ENCODE measurements around the gene MYCBPAP.

The MYCBPAP gene

DNA sequence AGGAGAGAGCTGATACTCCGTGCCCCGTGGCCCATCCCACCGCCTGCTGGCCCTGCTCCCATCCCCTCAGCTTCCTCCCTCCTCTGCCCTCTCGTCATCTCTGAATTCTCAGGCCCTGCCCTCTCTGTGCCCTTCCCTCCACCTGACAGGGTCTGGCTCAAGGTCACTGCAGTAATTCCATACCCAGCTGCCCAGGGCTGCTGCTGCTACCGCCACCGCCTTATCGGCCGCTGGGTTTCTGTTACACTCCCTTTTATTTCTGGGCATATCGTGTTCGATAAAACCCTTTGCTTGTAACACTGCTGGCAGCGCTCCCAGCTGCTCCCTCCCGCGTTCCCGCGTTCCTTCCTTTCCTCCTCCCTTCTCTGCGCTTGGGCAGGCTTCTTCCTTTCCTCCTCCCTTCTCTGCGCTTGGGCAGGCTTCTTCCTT lies 25.5 kb downstream of the MYCBPAP start:
- H3K9ac ChIP-seq (ENCODE audit: low read length): no peak overlapping the region
- no peaks in the 10 kb centered on the region for H3F3A ChIP-seq (ENCODE audit: insufficient read depth, low read length)
- TF ChIP-seq EZH2 (optimal IDR thresholded peaks at IDR 0.05; ENCODE audit: low read depth, low read length) (no peak), EZH2phosphoT487 (IDR thresholded peaks at IDR 0.05; ENCODE audit: low read length) (no peak)
- TF ChIP-seq, protein P1, sequence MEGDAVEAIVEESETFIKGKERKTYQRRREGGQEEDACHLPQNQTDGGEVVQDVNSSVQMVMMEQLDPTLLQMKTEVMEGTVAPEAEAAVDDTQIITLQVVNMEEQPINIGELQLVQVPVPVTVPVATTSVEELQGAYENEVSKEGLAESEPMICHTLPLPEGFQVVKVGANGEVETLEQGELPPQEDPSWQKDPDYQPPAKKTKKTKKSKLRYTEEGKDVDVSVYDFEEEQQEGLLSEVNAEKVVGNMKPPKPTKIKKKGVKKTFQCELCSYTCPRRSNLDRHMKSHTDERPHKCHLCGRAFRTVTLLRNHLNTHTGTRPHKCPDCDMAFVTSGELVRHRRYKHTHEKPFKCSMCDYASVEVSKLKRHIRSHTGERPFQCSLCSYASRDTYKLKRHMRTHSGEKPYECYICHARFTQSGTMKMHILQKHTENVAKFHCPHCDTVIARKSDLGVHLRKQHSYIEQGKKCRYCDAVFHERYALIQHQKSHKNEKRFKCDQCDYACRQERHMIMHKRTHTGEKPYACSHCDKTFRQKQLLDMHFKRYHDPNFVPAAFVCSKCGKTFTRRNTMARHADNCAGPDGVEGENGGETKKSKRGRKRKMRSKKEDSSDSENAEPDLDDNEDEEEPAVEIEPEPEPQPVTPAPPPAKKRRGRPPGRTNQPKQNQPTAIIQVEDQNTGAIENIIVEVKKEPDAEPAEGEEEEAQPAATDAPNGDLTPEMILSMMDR (IDR thresholded peaks at IDR 0.05; ENCODE audit: low read length): no peak
- H3K9me3 ChIP-seq (replicated peaks; ENCODE audit: insufficient read depth, low read length): no peaks in the 10 kb centered on the region
- H3K36me3 ChIP-seq (replicated peaks; ENCODE audit: insufficient read depth, low read length): no peaks in the 10 kb centered on the region
- no peak overlapping the region for H3K4me3 ChIP-seq (ENCODE audit: low read length)
- no peak overlapping the region for H3K4me2 ChIP-seq (ENCODE audit: low read depth, low read length)
- H3K9me2 ChIP-seq (replicated peaks; ENCODE audit: insufficient read depth, low read length): no peaks in the 10 kb centered on the region
- no peak overlapping the region for H3K27ac ChIP-seq (ENCODE audit: low read length)
- DNase-seq: no peak
- H3K27me3 ChIP-seq (replicated peaks; ENCODE audit: insufficient read depth, low read length): peaks cover 74% of the 10 kb centered on the region
- no peaks in the 10 kb centered on the region for H3K79me2 ChIP-seq (ENCODE audit: low read length)
- H2AFZ ChIP-seq (ENCODE audit: low read length): 0 out of 2 replicates have a peak overlapping the region, but pooled peaks have one; percentile 8
- no peaks in the 10 kb centered on the region for H4K20me1 ChIP-seq (ENCODE audit: insufficient read depth, low read length)
- H3K4me1 ChIP-seq (ENCODE audit: low read length): peaks cover 4% of the 10 kb centered on the region; the same call in 1 of the 2 replicates

DNA sequence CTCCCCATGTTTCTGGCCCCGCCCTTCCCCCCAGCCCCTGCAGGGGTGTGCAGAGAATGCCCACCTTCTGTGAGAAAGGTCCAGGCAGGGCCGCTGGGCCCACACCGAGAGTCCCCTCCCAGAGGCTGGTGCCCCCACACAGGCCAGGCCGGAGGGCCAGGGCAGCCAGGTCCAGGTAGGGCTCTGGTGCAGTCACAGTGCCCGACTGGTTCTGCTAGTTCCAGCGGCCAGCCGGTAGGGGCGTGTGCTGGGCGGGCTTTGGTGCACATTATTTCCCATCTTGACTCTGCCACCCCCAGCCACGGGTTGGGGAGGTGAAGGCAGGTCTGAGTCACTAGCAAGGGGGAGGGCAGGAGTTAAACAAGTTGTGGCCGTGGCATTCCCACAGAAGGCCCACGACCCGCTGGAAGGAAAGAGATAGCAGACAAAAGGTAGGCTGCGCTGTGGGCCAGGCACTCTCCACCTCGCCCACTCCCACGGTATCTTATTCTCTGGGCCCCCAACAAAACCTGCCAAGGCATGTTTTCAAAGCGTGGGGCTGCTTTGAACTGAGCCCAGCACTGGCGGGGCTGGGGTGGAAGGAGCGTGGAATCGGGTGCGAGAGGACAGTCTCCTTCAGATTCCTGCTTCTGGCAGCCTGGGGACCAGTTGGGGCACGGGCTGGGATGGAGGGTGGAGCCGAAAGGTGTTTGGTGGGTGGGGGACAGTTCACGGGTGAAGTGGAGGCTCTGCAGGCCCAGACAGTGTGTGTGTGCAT lies 26.2 kb downstream of the MYCBPAP start:
- Histone ChIP-seq H3K9me2 (replicated peaks; ENCODE audit: insufficient read depth, low read length) (no peaks in the 10 kb centered on the region), H3F3A (ENCODE audit: insufficient read depth, low read length) (no peaks in the 10 kb centered on the region), H3K27me3 (replicated peaks; ENCODE audit: insufficient read depth, low read length) (peaks cover 74% of the 10 kb centered on the region), H3K4me2 (ENCODE audit: low read depth, low read length) (no peak overlapping the region), H4K20me1 (ENCODE audit: insufficient read depth, low read length) (no peaks in the 10 kb centered on the region), H3K9ac (ENCODE audit: low read length) (no peak overlapping the region), H3K4me1 (ENCODE audit: low read length) (peaks cover 5% of the 10 kb centered on the region; the same call in 1 of the 2 replicates), H2AFZ (ENCODE audit: low read length) (0 out of 2 replicates have a peak overlapping the region, but pooled peaks have one; percentile 8), H3K9me3 (replicated peaks; ENCODE audit: insufficient read depth, low read length) (no peaks in the 10 kb centered on the region), H3K27ac (ENCODE audit: low read length) (no peak overlapping the region), H3K36me3 (replicated peaks; ENCODE audit: insufficient read depth, low read length) (no peaks in the 10 kb centered on the region), H3K79me2 (ENCODE audit: low read length) (no peaks in the 10 kb centered on the region), H3K4me3 (ENCODE audit: low read length) (no peak overlapping the region)
- DNase-seq: no peak
- TF ChIP-seq, protein P1 (IDR thresholded peaks at IDR 0.05; ENCODE audit: low read length): peak; percentile 31
- no peak for TF ChIP-seq EZH2 (optimal IDR thresholded peaks at IDR 0.05; ENCODE audit: low read depth, low read length)

DNA sequence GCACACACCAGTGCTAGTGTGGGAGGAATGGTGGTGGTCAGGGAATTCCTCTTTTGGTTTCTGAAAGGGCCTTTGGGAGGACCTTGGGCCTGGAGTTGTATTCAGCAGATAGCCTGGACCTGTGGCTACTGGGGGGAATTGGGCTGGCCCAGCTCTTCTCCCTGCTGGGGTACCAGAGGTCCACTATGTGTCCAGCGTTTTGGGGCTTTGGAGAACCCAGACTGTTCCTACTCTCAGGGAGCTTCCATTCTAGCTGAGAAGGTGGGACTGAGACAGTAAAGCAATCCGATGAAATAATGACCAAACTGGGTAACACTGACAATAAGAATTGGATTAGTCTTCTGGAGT lies 26.7 kb downstream of the MYCBPAP start:
- H3K27ac ChIP-seq (ENCODE audit: low read length): no peak overlapping the region
- no peaks in the 10 kb centered on the region for H3K79me2 ChIP-seq (ENCODE audit: low read length)
- no peak overlapping the region for H3K4me3 ChIP-seq (ENCODE audit: low read length)
- no peak for TF ChIP-seq EZH2phosphoT487 (IDR thresholded peaks at IDR 0.05; ENCODE audit: low read length)
- TF ChIP-seq EZH2 (optimal IDR thresholded peaks at IDR 0.05; ENCODE audit: low read depth, low read length): no peak
- TF ChIP-seq, protein P1 (IDR thresholded peaks at IDR 0.05; ENCODE audit: low read length): no peak
- no peaks in the 10 kb centered on the region for H3K9me2 ChIP-seq (replicated peaks; ENCODE audit: insufficient read depth, low read length)
- H3K4me2 ChIP-seq (ENCODE audit: low read depth, low read length): no peak overlapping the region
- H2AFZ ChIP-seq (ENCODE audit: low read length): no peak overlapping the region
- no peak overlapping the region for H3K9ac ChIP-seq (ENCODE audit: low read length)
- peaks cover 74% of the 10 kb centered on the region for H3K27me3 ChIP-seq (replicated peaks; ENCODE audit: insufficient read depth, low read length)
- peaks cover 5% of the 10 kb centered on the region; the same call in 1 of the 2 replicates for H3K4me1 ChIP-seq (ENCODE audit: low read length)
- no peaks in the 10 kb centered on the region for H3K36me3 ChIP-seq (replicated peaks; ENCODE audit: insufficient read depth, low read length)
- no peak for DNase-seq
- no peaks in the 10 kb centered on the region for H4K20me1 ChIP-seq (ENCODE audit: insufficient read depth, low read length)
- H3K9me3 ChIP-seq (replicated peaks; ENCODE audit: insufficient read depth, low read length): no peaks in the 10 kb centered on the region
- no peaks in the 10 kb centered on the region for H3F3A ChIP-seq (ENCODE audit: insufficient read depth, low read length)
